ENCODE data around the gene SLC11A1.

The SLC11A1 gene

DNA sequence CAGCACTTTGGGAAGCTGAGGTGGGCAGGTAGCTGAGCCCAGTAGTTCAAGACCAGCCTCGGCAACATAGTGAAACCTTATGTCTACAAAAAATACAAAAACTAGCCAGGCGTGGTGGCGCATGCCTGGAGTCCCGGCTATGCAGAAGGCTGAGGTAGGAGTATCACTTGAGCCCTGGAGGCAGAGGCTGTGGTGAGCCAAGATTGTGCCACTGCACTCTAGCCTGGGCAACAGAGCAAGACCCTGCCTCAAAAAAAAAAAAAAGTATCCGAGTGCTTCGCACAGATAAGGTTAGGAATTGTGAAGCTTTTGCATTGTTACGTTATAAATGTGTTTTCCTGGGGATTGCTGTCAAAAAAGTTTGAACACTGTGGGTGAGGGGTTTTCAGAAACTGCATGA lies 21.7 kb downstream of the SLC11A1 start:
- in situ Hi-C loops (cut with HindIII; ENCODE audit: low sequenced_read_pairs): loop anchor here (5.0 kb wide), 1 partner anchor 107 kb away; no protein-coding TSS in a partner anchor

DNA sequence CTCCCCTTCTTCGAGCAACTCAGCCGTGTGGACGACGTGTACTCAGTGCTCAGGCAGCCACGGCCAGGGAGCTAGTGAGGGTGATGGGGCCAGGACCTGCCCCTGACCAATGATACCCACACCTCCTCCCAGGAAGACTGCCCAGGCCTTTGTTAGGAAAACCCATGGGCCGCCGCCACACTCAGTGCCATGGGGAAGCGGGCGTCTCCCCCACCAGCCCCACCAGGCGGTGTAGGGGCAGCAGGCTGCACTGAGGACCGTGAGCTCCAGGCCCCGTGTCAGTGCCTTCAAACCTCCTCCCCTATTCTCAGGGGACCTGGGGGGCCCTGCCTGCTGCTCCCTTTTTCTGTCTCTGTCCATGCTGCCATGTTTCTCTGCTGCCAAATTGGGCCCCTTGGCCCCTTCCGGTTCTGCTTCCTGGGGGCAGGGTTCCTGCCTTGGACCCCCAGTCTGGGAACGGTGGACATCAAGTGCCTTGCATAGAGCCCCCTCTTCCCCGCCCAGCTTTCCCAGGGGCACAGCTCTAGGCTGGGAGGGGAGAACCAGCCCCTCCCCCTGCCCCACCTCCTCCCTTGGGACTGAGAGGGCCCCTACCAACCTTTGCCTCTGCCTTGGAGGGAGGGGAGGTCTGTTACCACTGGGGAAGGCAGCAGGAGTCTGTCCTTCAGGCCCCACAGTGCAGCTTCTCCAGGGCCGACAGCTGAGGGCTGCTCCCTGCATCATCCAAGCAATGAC lies 22.4 kb downstream of the SLC11A1 start:
- in situ Hi-C loops (cut with HindIII; ENCODE audit: low sequenced_read_pairs): loop anchor here (5.0 kb wide), 1 partner anchor 107 kb away; no protein-coding TSS in a partner anchor

DNA sequence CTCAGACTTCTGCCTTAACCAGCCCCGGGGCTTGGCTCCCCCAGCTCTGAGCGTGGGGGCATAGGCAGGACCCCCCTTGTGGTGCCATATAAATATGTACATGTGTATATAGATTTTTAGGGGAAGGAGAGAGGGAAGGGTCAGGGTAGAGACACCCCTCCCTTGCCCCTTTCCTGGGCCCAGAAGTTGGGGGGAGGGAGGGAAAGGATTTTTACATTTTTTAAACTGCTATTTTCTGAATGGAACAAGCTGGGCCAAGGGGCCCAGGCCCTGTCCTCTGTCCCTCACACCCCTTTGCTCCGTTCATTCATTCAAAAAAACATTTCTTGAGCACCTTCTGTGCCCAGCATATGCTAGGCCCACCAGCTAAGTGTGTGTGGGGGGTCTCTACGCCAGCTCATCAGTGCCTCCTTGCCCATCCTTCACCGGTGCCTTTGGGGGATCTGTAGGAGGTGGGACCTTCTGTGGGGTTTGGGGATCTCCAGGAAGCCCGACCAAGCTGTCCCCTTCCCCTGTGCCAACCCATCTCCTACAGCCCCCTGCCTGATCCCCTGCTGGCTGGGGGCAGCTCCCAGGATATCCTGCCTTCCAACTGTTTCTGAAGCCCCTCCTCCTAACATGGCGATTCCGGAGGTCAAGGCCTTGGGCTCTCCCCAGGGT lies 23.1 kb downstream of the SLC11A1 start:
- in situ Hi-C loops (cut with HindIII; ENCODE audit: low sequenced_read_pairs): no loop called here

DNA sequence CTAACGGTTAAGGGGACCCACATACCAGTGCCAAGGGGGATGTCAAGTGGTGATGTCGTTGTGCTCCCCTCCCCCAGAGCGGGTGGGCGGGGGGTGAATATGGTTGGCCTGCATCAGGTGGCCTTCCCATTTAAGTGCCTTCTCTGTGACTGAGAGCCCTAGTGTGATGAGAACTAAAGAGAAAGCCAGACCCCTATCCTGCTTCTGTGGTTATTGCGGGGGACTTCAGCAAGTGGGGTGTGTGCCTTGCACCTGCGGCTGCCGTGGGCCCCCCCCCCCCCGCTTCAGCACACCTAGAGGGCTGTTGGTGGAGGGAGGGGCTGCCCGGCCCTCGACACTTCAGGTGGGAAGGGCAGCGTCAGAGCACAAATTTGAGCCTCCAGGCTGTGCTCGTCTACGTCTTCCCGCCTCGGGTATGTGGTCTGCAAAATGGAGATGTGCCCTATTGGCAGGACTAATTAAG lies 23.7 kb downstream of the SLC11A1 start:
- in situ Hi-C loops (cut with HindIII; ENCODE audit: low sequenced_read_pairs): no loop called here

DNA sequence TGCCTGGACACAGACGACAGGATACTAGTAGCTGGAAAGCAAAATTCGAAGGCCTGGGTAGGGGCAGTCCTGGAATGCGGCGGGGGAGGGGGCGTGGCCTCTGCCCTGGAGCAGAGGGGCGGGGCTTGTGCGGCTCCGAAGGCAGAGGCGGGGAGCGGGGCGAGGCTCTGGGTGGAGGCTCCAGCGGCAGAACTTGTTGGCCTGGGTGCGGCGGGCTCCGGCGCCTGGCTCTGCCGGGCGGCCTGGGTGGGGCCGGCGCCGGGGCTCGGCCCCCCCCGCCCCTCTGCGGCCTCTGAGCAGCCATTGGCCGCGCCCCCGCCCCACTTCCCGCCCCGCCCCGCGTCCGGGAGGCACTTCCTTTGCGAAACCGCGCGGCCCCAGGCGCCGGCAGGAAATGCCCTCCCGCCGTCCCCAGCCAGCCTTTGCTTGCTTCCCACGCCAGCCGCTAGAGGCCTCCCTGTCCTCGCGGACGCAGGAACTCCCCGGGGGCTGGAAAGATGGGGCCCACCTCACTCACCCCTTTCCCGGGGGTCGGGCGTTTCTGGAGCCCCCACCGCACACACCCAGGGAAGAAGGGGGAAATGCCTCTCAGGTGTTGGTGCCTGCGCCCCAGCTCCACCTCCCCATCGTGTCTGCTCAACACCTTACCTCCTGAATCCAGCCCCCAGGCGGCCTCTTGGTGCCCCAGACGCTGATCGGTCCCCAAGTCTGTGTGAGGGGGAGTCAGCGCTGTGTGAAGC lies 24.3 kb downstream of the SLC11A1 start:
- in situ Hi-C loops (cut with HindIII; ENCODE audit: low sequenced_read_pairs): no loop called here

DNA sequence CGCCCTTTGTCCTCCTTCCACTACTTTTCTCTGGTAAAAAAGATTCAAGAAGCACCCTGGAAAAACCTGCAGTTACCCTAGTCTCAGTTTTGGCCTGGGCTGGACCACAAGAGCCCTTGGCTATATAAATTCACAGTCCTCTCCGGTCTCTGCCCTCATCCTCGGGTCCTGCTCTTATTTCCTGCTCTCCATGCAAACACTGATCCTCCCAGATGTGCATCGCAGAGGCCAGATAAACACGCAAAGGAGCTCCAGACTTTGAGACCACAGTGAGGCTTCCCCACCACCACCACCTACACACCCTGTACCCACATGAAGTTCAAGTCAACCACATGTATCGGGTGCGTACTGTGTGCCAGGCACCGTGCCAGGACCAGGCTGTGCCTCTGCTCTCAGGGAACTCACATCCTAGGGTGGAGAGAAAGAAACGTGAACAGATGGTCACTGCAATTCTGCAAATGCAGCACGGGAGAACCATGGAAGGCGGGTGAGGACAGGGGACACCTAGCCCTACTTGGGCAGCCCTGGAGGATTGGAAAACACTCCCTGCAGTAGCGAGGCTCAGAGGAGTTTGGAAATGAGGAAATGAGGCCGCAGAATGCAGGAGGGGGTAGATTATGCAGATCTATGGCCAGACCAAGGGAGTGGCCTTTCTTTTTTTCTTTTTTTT lies 25.0 kb downstream of the SLC11A1 start:
- in situ Hi-C loops (cut with HindIII; ENCODE audit: low sequenced_read_pairs): no loop called here

DNA sequence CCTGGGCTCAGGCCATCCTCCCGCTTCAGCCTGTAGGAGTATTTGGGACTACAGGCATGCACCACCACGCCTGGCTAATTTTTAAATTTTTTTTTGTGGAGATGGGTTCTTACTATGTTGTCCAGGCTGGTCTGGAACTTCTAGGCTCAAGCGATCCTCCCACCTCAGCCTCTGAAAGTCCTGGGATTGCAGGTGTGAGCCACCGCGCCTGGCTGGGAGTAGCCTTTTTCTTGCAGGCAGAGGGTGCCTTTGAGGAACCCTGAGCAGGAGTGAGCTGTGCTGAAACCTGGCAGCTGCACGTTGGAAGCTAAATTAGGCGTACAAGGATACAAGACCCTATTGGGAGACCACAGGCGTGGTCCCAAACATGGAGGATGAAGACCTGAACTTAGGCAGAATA lies 25.6 kb downstream of the SLC11A1 start:
- in situ Hi-C loops (cut with HindIII; ENCODE audit: low sequenced_read_pairs): no loop called here

DNA sequence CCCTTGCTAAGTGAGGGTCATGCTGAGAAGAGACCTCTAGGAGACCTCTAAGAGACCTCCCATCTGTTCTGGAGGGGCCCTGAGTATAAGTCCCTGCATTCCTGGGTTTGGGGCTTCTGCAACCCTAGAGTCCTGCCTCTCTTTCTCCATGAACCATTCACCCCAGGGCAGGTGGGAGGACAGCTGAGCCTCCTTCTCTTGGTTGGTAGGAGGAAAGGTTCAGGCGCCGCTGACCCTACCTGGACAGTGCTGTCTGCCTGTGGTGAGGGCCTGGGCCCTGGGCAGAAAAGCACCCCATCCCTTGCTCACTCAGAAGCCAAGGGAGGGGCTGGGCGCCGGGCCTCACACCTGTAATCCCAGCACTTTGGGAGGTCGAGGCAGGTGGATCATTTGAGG lies 36.2 kb downstream of the SLC11A1 start:
- in situ Hi-C loops (cut with HindIII; ENCODE audit: low sequenced_read_pairs): no loop called here

DNA sequence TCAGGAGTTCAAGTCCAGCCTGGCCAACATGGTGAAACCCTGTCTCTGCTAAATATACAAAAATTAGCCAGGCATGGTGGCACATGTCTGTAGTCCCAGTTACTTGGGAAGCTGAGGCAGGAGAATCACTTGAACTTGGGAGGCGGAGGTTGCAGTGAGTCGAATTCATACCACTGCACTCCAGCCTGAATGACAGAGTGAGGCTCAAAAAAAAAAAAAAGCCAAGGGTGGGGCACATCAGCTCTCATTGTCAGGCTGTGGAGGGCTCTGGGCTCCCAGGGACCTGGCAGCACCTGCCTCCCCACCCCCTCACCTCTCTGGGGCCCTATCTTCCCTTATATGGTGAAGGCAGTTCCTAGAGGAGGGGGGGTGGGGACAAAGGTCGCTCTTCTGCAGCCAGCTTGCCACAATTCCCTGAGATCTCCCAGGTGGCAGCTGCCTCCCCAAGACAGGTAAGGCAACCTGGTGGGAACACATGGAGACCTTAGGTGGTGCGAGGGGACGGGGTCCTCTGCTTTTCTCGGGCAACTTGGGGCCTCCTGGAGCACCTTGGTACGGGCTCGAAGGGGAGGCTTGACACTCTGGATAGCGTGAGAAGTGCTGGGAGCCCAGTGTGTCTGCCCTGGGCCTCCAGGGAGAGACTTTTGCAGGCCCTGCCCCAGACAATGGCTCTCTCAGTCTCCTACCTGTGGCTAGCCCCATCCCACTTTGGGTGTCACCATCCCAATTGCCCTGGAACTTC lies 36.8 kb downstream of the SLC11A1 start, which contains the start of gene VIL1:
VIL1 (plus strand) TSS at position 407 of the 742 bp plus-strand sequence. CDS start 4,656 bp downstream, outside the sequence.
- in situ Hi-C loops (cut with HindIII; ENCODE audit: low sequenced_read_pairs): no loop called here

DNA sequence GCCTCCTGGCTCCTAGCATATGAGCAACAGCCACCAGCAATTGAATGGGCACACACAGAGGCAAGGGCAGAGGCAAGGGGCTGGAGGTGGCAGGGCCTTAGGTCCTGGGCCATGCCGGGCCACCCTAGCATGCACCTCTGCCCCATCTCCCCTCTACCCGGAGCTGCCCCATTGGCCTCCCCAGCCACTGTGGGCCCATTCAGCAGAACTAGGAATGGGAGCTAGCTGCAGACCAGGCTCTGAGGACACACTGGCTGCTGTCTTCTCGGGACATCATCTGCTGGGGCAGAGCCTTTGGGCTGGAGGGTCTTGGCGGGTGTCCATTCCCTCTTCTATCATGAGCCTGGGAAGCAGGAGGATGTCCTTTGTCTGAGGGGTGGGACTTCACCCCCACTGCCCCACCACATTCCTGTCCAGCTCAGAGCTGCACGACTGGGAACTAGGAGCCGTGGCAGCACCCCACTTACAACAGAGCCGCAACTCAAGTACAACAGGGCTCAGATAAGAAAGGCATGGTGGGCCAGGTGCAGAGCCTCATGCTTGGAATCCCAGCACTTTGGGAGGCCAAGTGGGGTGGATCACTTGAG lies 37.6 kb downstream of the SLC11A1 start:
- in situ Hi-C loops (cut with HindIII; ENCODE audit: low sequenced_read_pairs): no loop called here

DNA sequence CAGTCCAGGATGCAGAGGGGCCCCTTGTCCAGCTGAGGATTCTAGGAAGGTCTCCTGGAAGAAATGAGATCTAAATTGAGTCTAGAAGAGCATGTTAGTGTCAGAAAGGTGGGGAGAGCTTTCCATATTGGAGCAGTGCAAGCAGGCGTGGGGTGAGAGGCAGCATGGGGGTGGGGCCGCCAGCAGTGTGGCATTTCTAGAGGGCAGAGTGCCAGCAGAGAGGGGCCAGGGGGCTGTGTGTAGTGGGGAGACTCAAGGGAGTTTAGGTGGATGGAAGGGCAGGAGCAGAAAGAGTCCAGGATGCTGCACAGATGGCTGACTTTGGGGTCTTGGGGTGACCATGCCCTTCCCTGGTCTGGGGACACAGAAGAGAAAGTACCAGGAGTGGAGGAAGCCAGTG lies 39.0 kb downstream of the SLC11A1 start:
- in situ Hi-C loops (cut with HindIII; ENCODE audit: low sequenced_read_pairs): no loop called here

DNA sequence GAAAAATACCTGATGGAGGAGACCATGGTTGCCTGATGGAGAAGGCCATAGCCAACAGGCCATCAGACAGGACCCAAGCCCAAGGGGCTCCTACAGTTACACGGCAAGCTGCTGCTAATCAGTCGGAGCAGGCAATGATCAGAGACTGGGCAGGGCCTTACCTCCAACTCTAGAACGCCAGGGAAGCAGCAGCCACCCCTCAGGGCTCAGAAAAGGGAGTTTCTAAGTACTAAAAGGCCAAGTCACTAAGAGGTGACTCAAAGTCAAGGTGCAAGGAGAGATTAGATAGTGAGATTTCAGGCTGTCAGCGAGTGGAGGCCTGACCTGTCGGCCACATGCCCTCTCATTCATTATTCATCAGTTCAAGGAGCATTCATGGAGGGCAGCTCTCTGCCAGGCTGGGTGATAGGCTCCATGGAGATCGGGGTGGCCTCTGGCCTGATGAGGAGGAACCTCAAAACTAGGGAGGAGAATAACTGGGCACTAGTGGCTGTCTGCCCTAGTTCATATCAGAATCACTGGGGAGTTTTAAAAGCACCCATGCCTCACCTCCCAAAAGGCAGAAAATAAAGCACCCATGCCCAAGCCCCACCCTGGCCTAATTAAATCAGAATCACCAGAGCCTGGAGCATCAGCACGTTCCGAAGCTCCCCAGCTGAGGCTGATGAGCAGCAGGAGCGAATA lies 40.5 kb downstream of the SLC11A1 start:
- in situ Hi-C loops (cut with HindIII; ENCODE audit: low sequenced_read_pairs): no loop called here

DNA sequence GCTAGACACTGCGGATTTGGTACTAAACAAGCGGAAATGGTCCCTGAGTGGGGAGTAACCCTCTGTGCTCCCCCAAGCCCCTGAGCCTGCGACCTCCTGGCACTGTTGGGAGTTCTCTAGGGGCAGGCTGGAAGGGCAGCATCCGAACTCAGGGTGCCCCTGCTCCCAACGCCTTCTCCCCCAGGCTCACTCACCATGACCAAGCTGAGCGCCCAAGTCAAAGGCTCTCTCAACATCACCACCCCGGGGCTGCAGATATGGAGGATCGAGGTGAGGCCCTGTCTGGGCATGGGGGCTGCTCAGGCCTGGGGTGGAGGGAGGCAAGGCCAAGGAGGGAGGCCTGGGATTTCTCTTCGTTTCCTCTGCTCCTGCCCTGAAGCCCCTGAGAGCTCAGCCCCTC lies 41.5 kb downstream of the SLC11A1 start:
- in situ Hi-C loops (cut with HindIII; ENCODE audit: low sequenced_read_pairs): no loop called here

DNA sequence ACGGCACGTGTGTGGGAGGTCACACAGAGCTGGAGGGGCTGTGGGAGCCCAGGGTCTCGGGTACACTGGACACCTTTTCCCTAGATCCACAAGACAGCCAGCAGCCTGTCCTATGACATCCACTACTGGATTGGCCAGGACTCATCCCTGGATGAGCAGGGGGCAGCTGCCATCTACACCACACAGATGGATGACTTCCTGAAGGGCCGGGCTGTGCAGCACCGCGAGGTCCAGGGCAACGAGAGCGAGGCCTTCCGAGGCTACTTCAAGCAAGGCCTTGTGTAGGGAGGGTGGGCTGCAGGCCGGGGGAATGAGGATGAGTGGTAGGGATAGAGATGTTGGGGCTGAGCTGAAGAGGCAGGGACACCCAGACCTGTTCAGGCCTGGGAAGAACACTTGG lies 43.5 kb downstream of the SLC11A1 start:
- in situ Hi-C loops (cut with HindIII; ENCODE audit: low sequenced_read_pairs): no loop called here

DNA sequence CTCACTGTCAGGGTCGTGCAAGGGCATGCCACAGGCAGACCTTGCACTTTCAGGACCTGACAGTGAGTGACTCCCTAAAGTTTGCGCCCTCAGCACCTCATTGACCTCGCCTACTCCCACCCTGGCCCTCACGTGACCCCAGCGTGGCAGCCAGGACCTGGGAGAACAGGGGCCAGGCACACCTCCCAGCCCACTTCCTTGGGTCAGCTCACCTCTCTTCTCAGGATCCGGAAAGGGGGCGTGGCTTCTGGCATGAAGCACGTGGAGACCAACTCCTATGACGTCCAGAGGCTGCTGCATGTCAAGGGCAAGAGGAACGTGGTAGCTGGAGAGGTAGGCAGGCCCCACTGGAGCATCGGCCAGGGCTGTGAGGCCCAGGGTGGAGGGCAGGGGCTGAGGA lies 45.7 kb downstream of the SLC11A1 start:
- in situ Hi-C loops (cut with HindIII; ENCODE audit: low sequenced_read_pairs): no loop called here

DNA sequence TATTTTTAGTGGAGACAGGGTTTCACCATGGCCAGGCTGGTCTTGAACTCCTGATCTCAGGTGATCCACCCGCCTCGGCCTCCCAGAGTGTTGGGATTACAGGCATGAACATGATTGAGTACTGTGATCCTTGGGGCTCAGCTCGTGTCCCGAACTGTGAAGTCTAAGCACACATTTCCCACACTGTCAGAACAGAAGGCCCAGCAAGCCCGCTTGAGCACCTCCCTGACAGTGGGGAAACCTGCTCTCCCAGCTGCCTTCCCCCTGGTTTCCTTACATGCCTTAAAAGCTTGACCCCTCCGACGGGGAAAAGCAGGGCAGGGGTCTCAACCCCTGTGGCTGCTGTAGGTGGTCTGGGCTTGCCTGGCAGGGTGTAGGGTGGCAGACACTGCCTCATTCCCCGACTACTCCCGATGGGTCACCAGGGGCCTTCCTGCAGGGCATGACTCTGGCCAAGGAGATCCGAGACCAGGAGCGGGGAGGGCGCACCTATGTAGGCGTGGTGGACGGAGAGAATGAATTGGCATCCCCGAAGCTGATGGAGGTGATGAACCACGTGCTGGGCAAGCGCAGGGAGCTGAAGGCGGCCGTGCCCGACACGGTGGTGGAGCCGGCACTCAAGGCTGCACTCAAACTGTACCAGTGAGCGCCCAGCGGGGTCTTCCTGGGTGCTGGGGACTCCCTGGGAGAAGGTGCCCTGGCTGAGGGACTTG lies 46.9 kb downstream of the SLC11A1 start:
- in situ Hi-C loops (cut with HindIII; ENCODE audit: low sequenced_read_pairs): no loop called here

DNA sequence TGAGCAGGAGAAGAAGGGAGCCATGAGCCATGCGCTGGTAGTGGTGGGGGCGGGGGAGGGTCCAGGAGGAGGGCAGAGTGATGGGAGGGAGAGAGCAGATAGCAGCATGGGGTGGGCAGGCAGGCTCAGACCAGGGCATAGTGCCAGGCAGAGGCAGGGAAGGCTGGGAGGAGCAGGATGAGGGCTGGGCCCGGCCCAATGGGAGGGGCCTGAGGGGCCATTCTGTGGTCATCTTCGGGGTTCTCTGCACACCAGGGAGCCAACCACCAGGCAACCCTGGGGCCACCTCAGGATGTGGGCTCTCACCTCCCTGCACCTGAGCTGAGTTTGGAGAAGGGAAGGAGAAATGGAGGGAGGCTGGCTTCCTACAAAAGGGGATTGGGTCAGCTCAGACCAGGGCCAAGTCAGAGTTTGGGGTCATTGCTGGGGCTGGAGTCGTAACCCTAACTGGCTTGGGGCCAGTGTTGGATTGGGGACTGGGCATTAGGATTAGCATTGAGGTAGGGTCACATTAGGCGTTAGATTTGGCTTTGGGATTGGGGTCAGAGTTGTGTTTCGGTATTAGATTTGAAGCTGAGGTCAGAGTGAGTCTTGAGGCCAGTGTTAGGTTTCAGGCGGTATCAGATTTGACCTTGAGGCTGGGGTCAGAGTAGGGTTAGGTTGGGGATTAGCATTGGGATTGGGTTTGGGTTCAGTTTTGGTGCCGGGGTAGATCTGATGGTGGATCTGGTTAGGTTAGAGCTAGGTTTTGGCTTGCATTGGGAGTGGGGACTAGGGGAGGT lies 48.0 kb downstream of the SLC11A1 start:
- in situ Hi-C loops (cut with HindIII; ENCODE audit: low sequenced_read_pairs): no loop called here

DNA sequence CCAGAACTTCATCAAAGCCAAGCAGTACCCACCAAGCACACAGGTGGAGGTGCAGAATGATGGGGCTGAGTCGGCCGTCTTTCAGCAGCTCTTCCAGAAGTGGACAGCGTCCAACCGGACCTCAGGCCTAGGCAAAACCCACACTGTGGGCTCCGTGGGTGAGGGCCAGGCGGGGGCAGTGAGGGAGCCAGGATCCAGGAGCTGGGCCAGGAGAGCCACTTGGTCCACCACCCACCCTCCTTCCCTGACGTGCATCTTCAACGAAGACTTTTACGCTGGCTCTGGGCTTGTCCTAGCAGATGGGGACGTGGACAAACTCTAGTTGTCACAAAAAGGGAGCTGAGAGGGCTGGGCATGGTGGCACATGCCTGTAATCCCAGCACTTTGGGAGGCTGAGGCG lies 48.6 kb downstream of the SLC11A1 start:
- in situ Hi-C loops (cut with HindIII; ENCODE audit: low sequenced_read_pairs): no loop called here
